Stimulated activated CD8-positive, alpha-beta memory T cell treated with anti-CD3 and anti-CD28 coated beads, Interleukin-2, amount 100 ng/mL, for 1 hour (primary cell): Measurements from ENCODE around the gene AARSD1.
"Not testable (repeated sequence)": the region's sequence is repeated elsewhere in the genome, so short reads cannot be mapped to it uniquely, and the experiment has no call there.

ENCODE experiments used
- DNase-seq, 2 donors: peaks; one replicate each; pipeline ENCODE4 v3.0.0-alpha.2; 2020; ENCODE audit warnings: low read depth in 2 of 2

AARSD1 gene

GRCh38 chr17:42964161-42964932 is at the start of gene AARSD1:
Gene AARSD1 (minus strand): TSS chr17:42964454. CDS start chr17:42964440, 14 bp downstream.
- DNase-seq = peak; percentile 67 to 77

GRCh38 chr17:43013296-43013695 is 49.0 kb upstream of the AARSD1 start:
- no peak for DNase-seq

- no peak for DNase-seq
Measured at GRCh38 chr17:43011728-43012472, 47.6 kb upstream of the AARSD1 start.

- no peak for DNase-seq
Measured at GRCh38 chr17:43010667-43011308, 46.5 kb upstream of the AARSD1 start.

GRCh38 chr17:43006639-43007551 is 42.6 kb upstream of the AARSD1 start, which contains the start of gene IFI35:
Gene IFI35 (plus strand): TSS chr17:43006784. CDS start chr17:43006948, 164 bp downstream.
- peak; percentile 62 to 77 for DNase-seq

GRCh38 chr17:43003542-43004172 is 39.4 kb upstream of the AARSD1 start:
- no peak for DNase-seq

GRCh38 chr17:43000894-43001293 is 36.6 kb upstream of the AARSD1 start:
- not testable (repeated sequence) for DNase-seq

GRCh38 chr17:42999003-42999525 is 34.8 kb upstream of the AARSD1 start:
- DNase-seq = no peak

- peak; percentile 93 to 94 for DNase-seq
Measured at GRCh38 chr17:42997984-42998938, 34.0 kb upstream of the AARSD1 start, which contains the start of gene RPL27. Gene RPL27 (plus strand): TSS chr17:42998419. CDS start chr17:42998751, 332 bp downstream.

GRCh38 chr17:42997390-42997983 is 33.2 kb upstream of the AARSD1 start:
- no peak for DNase-seq

- DNase-seq = not testable (repeated sequence)
Measured at GRCh38 chr17:42993913-42994312, 29.7 kb upstream of the AARSD1 start.

- no peak for DNase-seq
Measured at GRCh38 chr17:42992872-42993271, 28.6 kb upstream of the AARSD1 start.

- DNase-seq = no peak
Measured at GRCh38 chr17:42991471-42991870, 27.2 kb upstream of the AARSD1 start.

- DNase-seq = no peak
Measured at GRCh38 chr17:42989726-42990652, 25.7 kb upstream of the AARSD1 start.

- no peak for DNase-seq
Measured at GRCh38 chr17:42989141-42989540, 24.9 kb upstream of the AARSD1 start.

- DNase-seq = no peak
Measured at GRCh38 chr17:42985225-42985624, 21.0 kb upstream of the AARSD1 start.

GRCh38 chr17:42982266-42982665 is 18.0 kb upstream of the AARSD1 start:
- no peak for DNase-seq
